Hepatocyte (in vitro differentiated cells): ENCODE results near the gene NDUFS7.

Experiments
- EZH2 ChIP-seq: fragments of 200-600 bp; sonication (generic); IDR thresholded peaks from 2 replicates; pipeline ENCODE4 v1.6.1; 2016; ENCODE audit warnings: antibody characterized with exemption, mild to moderate bottlenecking, borderline replicate concordance
- TF ChIP-seq, protein P1 (sequence below): fragments of 200-600 bp; sonication (generic); IDR thresholded peaks from 2 replicates; pipeline ENCODE4 v1.5.1; 2016; ENCODE audit warnings: antibody characterized with exemption, mild to moderate bottlenecking; ENCODE audit not compliant: poor library complexity

DNA sequence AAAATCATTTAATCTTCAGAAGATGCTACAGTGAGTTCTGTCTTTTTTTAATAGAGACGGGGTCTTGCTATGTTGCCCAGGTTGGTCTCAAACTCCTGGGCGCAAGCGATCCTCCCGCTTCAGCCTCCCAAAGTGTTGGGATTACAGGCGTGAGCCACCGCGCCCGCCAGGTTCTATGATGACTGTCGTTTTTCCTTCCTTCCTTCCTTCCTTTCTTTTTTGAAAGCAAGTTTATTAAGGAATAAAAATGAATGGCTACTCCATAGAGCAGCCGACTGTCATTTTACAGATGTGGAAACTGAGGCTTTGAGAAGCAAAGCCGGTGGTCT is 18.1 kb downstream of the NDUFS7 start:
- TF ChIP-seq, protein P1, sequence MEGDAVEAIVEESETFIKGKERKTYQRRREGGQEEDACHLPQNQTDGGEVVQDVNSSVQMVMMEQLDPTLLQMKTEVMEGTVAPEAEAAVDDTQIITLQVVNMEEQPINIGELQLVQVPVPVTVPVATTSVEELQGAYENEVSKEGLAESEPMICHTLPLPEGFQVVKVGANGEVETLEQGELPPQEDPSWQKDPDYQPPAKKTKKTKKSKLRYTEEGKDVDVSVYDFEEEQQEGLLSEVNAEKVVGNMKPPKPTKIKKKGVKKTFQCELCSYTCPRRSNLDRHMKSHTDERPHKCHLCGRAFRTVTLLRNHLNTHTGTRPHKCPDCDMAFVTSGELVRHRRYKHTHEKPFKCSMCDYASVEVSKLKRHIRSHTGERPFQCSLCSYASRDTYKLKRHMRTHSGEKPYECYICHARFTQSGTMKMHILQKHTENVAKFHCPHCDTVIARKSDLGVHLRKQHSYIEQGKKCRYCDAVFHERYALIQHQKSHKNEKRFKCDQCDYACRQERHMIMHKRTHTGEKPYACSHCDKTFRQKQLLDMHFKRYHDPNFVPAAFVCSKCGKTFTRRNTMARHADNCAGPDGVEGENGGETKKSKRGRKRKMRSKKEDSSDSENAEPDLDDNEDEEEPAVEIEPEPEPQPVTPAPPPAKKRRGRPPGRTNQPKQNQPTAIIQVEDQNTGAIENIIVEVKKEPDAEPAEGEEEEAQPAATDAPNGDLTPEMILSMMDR: no peak
- TF ChIP-seq EZH2: no peak
